Measurements from ENCODE around the gene CHRNA3.

CHRNA3 gene

DNA sequence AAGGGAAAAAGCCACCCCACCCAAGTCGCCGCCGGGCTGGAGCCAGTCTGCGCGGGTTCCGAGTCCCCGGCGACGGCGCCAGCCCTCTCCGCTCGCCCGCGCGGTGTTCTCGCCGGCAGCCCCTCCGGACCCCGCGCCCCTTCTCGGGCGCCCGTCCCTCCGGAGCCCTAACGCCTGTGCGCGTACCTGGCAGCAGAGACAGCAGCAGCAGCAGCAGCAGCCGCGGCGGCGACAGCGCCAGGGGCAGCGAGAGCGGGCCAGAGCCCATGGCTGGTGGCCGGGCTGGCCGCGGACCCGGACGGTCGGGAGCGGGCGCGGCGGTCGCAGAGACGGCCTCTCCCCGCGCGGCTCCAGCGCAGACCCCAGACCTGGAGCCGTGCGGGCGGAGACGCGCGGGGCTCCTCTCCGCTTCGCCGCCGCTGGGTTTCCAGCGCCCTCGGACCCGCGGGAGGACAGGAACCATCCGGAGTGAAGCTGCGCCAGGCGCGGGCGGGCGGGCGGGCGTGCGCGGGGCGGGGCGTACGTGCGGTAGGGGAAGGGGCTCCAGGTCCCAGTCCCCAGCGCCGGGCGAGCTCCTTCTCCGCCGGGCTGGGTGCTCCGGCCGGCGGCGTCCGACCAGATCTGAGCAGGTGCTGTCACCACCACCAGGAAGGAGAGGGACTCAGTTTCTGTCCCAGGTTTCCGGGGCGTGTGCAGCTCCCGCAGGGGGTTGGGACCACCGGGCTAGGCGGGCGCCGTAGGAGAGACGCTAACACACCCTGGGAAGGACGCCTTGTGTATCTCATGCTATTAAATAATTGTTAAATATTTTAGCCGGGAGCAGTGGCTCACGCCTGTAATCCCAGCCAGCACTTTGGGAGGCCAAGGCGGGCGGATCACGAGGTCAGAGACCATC lies at the start of gene CHRNA3:
Gene CHRNA3, minus strand, starts transcription at position 470 of the 895 bp plus-strand sequence. Its CDS starts 202 bp downstream, at position 268.
- DNase-seq = no peak

- no peak for DNase-seq
Observed at GRCh38 chr15:78668987-78669386, 48.2 kb upstream of the CHRNA3 start.

GRCh38 chr15:78667578-78668236 lies 46.9 kb upstream of the CHRNA3 start:
- DNase-seq = no peak

GRCh38 chr15:78666010-78666409 lies 45.2 kb upstream of the CHRNA3 start:
- no peak for DNase-seq

- no peak for DNase-seq
Observed at GRCh38 chr15:78663703-78664102, 42.9 kb upstream of the CHRNA3 start.

GRCh38 chr15:78662028-78662427 lies 41.2 kb upstream of the CHRNA3 start:
- no peak for DNase-seq

DNA sequence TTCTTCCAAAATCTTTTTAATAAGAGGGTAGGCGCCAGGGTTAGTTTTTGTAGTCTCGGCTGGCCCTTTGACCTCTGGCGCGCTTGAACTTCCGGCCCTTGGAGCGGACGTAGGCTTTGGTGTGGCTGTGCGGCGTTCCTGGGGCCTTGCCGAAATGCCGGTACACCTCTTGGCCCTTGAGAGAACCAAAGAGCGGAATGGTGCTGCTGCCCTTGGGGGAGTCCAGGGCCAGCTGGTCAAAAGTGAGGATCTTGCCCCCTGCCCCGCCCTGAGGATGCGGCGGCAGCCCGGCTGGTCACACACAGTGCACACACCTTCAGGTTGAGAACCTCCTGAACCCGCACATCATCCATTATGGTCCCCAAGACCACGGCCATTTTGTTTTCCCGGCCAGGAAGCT lies 40.2 kb upstream of the CHRNA3 start:
- DNase-seq = no peak

DNA sequence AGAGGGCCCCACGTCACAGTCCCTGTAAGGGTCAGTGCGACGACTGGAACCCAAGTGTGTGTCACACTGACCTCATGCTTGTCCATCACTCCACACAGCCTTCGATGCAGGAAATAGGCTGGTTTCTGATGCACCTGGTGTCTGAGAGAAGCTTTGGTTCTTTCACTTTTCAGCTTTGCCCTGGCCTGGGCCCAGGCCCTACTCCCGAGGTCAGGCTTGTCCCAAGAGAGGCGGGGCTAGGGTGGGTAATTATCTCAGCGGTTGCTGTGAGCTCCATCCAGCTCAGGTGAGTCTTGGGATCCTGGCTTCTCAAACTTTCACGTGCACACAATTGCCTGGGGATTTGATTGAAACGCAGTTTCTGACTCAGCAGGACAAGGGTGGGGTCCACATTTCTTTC lies 39.8 kb upstream of the CHRNA3 start:
- no peak for DNase-seq

DNA sequence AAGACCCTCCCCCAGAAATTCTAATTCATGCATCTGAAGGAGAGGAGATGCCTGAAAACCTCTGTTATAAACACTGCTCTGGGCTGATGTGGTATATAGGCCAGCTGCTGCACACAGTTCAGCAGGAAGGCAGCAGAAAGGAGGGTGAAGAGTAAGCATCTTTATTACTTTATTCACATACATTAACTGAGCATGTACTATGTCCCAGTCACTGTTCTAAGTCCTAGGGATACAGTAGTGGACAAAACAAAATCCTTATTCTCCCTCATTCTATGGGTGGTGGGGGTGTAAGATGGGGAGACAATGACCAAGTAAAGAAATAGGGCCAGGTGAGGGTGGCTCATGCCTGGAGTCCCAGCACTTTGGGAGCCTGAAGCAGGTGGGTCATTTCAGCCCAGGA lies 38.0 kb upstream of the CHRNA3 start:
- DNase-seq = no peak

DNA sequence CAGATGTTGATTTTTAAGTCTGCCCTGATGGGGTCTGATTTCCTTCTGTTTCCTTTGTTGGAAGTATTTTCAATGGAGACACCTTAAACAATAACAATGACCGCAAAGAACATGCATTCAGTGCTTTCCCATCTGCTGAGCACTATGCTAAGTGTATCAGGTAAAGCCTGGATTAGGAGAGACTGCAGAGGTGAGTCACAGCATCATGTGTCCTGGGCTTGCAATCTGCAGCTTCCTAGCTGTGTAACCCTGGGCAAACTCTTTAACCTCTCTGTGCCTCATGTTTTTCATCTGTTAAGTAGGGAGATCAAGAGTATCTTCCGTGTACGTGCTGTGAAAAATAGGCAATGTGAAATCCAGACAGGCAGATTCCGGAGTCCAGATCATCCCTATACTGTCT lies 33.5 kb upstream of the CHRNA3 start:
- DNase-seq = no peak

GRCh38 chr15:78651930-78652615 lies 31.3 kb upstream of the CHRNA3 start:
- no peak for DNase-seq

- no peak for DNase-seq
Observed at GRCh38 chr15:78651007-78651406, 30.2 kb upstream of the CHRNA3 start.

DNA sequence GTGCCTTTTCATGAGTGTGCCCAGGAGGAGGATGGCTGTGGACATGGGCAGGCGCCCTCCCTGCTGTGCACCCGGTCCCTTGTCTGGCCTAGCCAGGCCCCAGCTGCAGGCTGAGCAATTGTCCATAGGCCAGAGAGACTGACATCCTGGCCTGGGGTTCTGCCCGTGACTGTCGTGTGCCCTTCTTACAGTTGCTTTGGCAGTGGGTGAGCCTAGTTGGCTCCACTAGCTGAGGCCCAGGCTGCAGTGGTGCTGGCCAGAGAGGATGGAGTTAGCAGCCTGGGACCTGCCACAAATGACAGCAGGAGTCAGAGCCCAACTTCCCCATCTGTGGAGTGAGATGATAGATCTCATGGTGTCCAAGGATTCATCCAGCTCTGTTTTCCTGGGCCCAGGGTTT lies 29.2 kb upstream of the CHRNA3 start:
- no peak for DNase-seq

GRCh38 chr15:78645009-78645408 lies 24.2 kb upstream of the CHRNA3 start:
- no peak for DNase-seq

GRCh38 chr15:78642331-78642730 lies 21.5 kb upstream of the CHRNA3 start:
- no peak for DNase-seq

DNA sequence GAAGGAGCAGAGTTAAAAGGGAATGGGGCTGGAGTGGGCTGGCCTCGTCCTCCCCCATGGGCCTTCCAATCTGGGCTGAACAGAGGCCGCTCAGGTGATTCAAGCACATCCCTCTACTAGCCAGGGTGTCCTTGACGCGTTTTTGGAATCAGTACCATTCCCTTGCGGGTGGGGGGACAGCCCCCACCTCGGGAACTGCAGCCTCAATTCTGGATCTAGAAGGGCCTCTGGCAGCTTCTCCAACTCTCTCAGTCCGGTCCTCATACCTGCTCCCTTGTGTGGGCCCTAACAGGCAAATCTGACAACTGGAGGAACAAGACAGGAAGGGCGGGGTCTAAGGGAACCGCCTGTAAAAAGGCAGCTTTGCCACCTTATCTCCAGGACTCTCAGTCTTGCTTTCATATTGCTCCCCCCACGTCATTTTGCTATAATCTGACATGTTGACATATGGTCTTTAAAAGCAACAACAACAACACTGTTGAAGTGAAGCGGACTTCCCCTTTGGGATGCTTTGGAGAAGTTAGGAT lies 21.0 kb upstream of the CHRNA3 start:
- no peak for DNase-seq

GRCh38 chr15:78641102-78641748 lies 20.4 kb upstream of the CHRNA3 start, which contains the start of gene CHRNB4:
CHRNB4 (minus strand) TSS chr15:78641210; CDS start chr15:78641133, 77 bp downstream.
- no peak for DNase-seq

GRCh38 chr15:78640527-78641101 lies 19.8 kb upstream of the CHRNA3 start:
- no peak for DNase-seq

DNA sequence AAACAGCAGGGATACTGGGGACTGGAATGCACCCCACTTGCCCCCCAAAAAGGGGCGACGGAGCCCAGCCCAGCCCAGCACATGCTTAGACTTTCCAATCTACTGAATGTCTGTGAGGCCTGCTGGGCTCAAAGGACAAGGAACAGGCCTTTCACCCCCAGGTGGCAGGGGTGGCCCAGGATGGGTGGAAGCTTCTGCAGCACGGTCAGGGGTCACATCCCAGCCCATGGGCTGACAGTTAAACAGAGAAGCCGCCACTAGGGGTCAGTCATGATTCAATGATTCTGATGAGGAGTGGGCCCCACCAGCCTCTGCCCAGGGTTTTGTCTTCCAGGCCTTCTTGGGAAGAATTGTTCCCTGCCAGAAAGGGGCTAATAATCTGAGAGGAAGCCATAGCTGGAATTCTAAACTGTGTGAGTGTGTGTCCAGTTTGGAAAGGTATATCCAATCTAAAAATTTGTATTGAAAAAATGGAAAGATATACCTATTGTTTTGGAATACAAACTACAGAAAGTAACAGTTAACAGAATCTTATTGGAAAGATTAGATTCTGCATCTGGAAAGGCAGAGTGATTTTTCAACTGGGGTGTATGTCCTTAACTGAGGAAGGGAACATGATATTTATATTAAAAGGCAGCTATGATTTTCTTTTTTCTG lies 18.0 kb upstream of the CHRNA3 start:
- DNase-seq = peak; percentile 60

GRCh38 chr15:78637776-78638435 lies 17.1 kb upstream of the CHRNA3 start:
- no peak for DNase-seq

DNA sequence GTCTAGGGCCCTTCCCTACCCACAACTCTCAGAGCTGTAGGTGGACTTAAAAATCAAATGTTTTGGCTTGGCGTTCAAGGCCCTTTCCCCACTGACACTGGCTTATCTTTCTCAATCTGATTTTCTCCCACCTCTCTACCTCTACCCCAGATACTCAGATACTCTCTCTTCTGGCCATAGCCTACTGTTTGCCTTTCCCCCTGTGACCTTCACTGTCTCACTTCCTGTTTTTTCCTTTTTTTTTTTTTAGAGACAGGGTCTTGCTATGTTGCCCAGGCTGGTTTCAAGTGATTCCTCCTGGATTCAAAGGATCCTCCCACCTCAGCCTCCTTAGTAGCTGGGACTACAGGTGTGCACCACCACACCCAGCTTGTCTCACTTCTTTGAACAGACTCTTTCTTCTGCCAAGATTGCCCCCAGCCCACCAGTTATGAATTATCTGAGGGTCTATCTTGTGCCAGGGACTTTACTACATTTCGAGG lies 15.6 kb upstream of the CHRNA3 start:
- DNase-seq = no peak

Measured in NCI-H1436 (cell line).